ENCODE data around the gene NUDT22.

- TF ChIP-seq, protein P1, sequence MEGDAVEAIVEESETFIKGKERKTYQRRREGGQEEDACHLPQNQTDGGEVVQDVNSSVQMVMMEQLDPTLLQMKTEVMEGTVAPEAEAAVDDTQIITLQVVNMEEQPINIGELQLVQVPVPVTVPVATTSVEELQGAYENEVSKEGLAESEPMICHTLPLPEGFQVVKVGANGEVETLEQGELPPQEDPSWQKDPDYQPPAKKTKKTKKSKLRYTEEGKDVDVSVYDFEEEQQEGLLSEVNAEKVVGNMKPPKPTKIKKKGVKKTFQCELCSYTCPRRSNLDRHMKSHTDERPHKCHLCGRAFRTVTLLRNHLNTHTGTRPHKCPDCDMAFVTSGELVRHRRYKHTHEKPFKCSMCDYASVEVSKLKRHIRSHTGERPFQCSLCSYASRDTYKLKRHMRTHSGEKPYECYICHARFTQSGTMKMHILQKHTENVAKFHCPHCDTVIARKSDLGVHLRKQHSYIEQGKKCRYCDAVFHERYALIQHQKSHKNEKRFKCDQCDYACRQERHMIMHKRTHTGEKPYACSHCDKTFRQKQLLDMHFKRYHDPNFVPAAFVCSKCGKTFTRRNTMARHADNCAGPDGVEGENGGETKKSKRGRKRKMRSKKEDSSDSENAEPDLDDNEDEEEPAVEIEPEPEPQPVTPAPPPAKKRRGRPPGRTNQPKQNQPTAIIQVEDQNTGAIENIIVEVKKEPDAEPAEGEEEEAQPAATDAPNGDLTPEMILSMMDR (IDR thresholded peaks at IDR 0.05; ENCODE audit: low read depth, low read length) = no peak
- TF ChIP-seq EZH2phosphoT487 (IDR thresholded peaks at IDR 0.05; ENCODE audit: low read depth) = no peak
These were observed 13.8 kb downstream of the NUDT22 start for GRCh38 chr11:64239662-64240434.

Data from OCI-LY3 (cell line).